SH-SY5Y (cell line): ENCODE data around the gene TANGO6.

Experiments
- GATA2 ChIP-seq: IDR thresholded peaks from 2 replicates; pipeline ENCODE4 v1.6.1; 2011; ENCODE audit warnings: mild to moderate bottlenecking, low read depth, low read length
- GATA3 ChIP-seq: IDR thresholded peaks from 2 replicates; pipeline ENCODE4 v1.6.1; 2011; ENCODE audit warnings: low read depth, mild to moderate bottlenecking, low read length, moderate library complexity

DNA sequence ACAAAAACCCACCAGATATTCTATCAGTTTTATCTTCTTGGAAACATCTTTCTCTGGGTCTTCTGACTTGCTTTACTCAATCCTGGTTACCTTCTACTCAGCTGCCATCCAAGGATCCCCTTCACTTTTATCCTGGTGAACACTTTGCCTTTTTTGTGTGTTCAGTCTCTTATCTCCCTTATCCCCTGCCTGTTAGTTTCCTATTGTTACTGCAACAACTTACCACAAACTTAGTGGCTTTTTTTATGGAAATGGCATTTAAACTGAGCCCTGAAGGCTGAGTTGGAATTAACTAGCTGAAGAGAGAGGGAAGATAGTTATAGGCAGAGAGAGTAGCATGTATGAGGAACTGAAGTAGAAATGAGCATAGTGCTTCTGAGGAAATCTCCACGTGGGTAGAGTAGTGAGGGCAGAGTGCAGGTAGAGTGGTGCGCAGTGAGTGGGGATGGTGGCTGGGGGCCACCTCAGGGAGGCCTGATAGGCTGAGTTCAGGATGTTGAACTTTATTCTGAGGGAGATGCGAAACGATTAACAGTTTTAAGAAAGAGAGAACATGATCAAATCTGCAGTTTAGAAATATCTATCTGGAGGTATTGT is 26.3 kb downstream of the TANGO6 start:
- TF ChIP-seq GATA3 (no peak), GATA2 (no peak)
